Duodenal mucosa (tissue), 2 donors: ENCODE data around the gene FOXN1.

Source experiments
- H3K27ac ChIP-seq: one replicate; pipeline ENCODE4 v1.7.0; 2013; ENCODE audit warnings: low read depth, low read length
- H3K27me3 ChIP-seq, 2 donors: one replicate each; pipeline ENCODE4 v1.7.0; 2013; ENCODE audit warnings: low read length in 2 of 2, control low read depth in 1 of 2; ENCODE audit not compliant: insufficient read depth in 2 of 2, control insufficient read depth in 1 of 2
- H3K36me3 ChIP-seq, 2 donors: one replicate each; pipeline ENCODE4 v1.7.0; 2013; ENCODE audit warnings: low read length in 2 of 2, control low read depth in 1 of 2; ENCODE audit not compliant: insufficient read depth in 2 of 2, control insufficient read depth in 1 of 2
- H3K4me1 ChIP-seq, 2 donors: one replicate each; pipeline ENCODE4 v1.7.0; 2013; ENCODE audit warnings: low read length in 2 of 2, control low read depth in 1 of 2; ENCODE audit not compliant: insufficient read depth in 2 of 2, control insufficient read depth in 1 of 2
- H3K4me3 ChIP-seq, 2 donors: one replicate each; pipeline ENCODE4 v1.7.0; 2013; ENCODE audit warnings: low read length in 2 of 2, low read depth in 1 of 2
- H3K9ac ChIP-seq, 2 donors: one replicate each; pipeline ENCODE4 v1.7.0; 2013; ENCODE audit warnings: low read length in 2 of 2, low read depth in 1 of 2
- H3K9me3 ChIP-seq, 2 donors: one replicate each; pipeline ENCODE4 v1.7.0; 2013; ENCODE audit warnings: low read length in 2 of 2, control low read depth in 1 of 2; ENCODE audit not compliant: control insufficient read depth in 1 of 2

FOXN1 gene

GRCh38 chr17:28578246-28579195 lies 72.4 kb downstream of the FOXN1 start:
- Histone ChIP-seq H3K27me3 (no peaks in the 10 kb centered on the region), H3K4me3 (no peak overlapping the region), H3K9me3 (no peaks in the 10 kb centered on the region), H3K4me1 (peaks cover 0 to 12% of the 10 kb centered on the region in 2 donors), H3K9ac (no peak overlapping the region), H3K27ac (no peak overlapping the region), H3K36me3 (peaks cover 0 to 42% of the 10 kb centered on the region in 2 donors)

GRCh38 chr17:28579526-28579925 lies 73.4 kb downstream of the FOXN1 start:
- Histone ChIP-seq H3K27ac (no peak overlapping the region), H3K9me3 (no peaks in the 10 kb centered on the region), H3K4me1 (peaks cover 0 to 12% of the 10 kb centered on the region in 2 donors), H3K4me3 (no peak overlapping the region), H3K27me3 (no peaks in the 10 kb centered on the region), H3K9ac (no peak overlapping the region), H3K36me3 (peaks cover 8 to 51% of the 10 kb centered on the region in 2 donors)

GRCh38 chr17:28580959-28581358 lies 74.8 kb downstream of the FOXN1 start:
- no peak overlapping the region for H3K9ac ChIP-seq
- peaks cover 0 to 10% of the 10 kb centered on the region in 2 donors for H3K4me1 ChIP-seq
- no peak overlapping the region for H3K4me3 ChIP-seq
- no peak overlapping the region for H3K27ac ChIP-seq
- peaks cover 22 to 65% of the 10 kb centered on the region in 2 donors for H3K36me3 ChIP-seq
- H3K9me3 ChIP-seq: no peaks in the 10 kb centered on the region
- no peaks in the 10 kb centered on the region for H3K27me3 ChIP-seq

GRCh38 chr17:28582513-28582912 lies 76.4 kb downstream of the FOXN1 start:
- peaks cover 0 to under 1% of the 10 kb centered on the region in 2 donors for H3K4me1 ChIP-seq

GRCh38 chr17:28584434-28584833 lies 78.3 kb downstream of the FOXN1 start:
- no peak overlapping the region for H3K27ac ChIP-seq
- no peaks in the 10 kb centered on the region for H3K27me3 ChIP-seq
- H3K9ac ChIP-seq: no peak overlapping the region
- no peaks in the 10 kb centered on the region for H3K4me1 ChIP-seq
- peaks cover 25 to 61% of the 10 kb centered on the region in 2 donors for H3K36me3 ChIP-seq
- H3K4me3 ChIP-seq: no peak overlapping the region
- no peaks in the 10 kb centered on the region for H3K9me3 ChIP-seq

More at GRCh38 chr17:28582513-28582912, 76.4 kb downstream of the FOXN1 start:
- no peak overlapping the region for H3K27ac ChIP-seq
- no peak overlapping the region for H3K4me3 ChIP-seq
- peaks cover 25 to 69% of the 10 kb centered on the region in 2 donors for H3K36me3 ChIP-seq
- H3K9me3 ChIP-seq: no peaks in the 10 kb centered on the region
- no peaks in the 10 kb centered on the region for H3K27me3 ChIP-seq
- H3K9ac ChIP-seq: no peak overlapping the region

GRCh38 chr17:28585851-28586250 lies 79.7 kb downstream of the FOXN1 start:
- H3K9ac ChIP-seq: no peak overlapping the region
- no peaks in the 10 kb centered on the region for H3K27me3 ChIP-seq
- H3K36me3 ChIP-seq: peaks cover 25 to 54% of the 10 kb centered on the region in 2 donors
- no peaks in the 10 kb centered on the region for H3K9me3 ChIP-seq
- H3K27ac ChIP-seq: no peak overlapping the region
- H3K4me3 ChIP-seq: no peak overlapping the region
- no peaks in the 10 kb centered on the region for H3K4me1 ChIP-seq
